SK-N-SH treated with all-trans-retinoic acid at 6 μM for 48 hours (cell line): ENCODE results near the gene GEMIN5.
"Not testable (repeated sequence)": the region's sequence is repeated elsewhere in the genome, so short reads cannot be mapped to it uniquely, and the experiment has no call there.

ENCODE experiments used
- ATAC-seq: fragments of 200-7000 bp; cut with Tn5 transposase; 3 replicates; pipeline ENCODE4 v1.9.1; 2020; ENCODE audit warnings: mild to moderate bottlenecking, moderate library complexity
- ARNTL ChIP-seq: fragments of 450-650 bp; formaldehyde crosslinking; IDR thresholded peaks from 2 replicates; pipeline ENCODE4 v1.5.0; 2020; ENCODE audit warnings: low read depth, mild to moderate bottlenecking, moderate library complexity, borderline replicate concordance
- BACH2 ChIP-seq: fragments of 250-450 bp; sonication (Bioruptor Pico); IDR thresholded peaks from 2 replicates; pipeline ENCODE4 v1.9.0; 2021; ENCODE audit warnings: mild to moderate bottlenecking, borderline replicate concordance
- CSDC2 ChIP-seq: fragments of 250-450 bp; sonication (Bioruptor Pico); IDR thresholded peaks from 2 replicates; pipeline ENCODE4 v1.5.0; 2020; ENCODE audit warnings: mild to moderate bottlenecking, moderate library complexity
- CSRNP3 ChIP-seq: fragments of 250-450 bp; sonication (Bioruptor Pico); IDR thresholded peaks from 2 replicates; pipeline ENCODE4 v1.5.1; 2021; ENCODE audit warnings: mild to moderate bottlenecking, moderate library complexity
- GLIS3 ChIP-seq: fragments of 250-450 bp; sonication (Bioruptor Pico); IDR thresholded peaks from 2 replicates; pipeline ENCODE4 v1.5.0; 2020; ENCODE audit warnings: mild to moderate bottlenecking, moderate library complexity
- OSR1 ChIP-seq: fragments of 250-450 bp; sonication (Bioruptor Pico); IDR thresholded peaks from 2 replicates; pipeline ENCODE4 v1.8.0; 2022; ENCODE audit warnings: moderate library complexity, mild to moderate bottlenecking, inconsistent platforms
- POU6F1 ChIP-seq: fragments of 250-450 bp; sonication (Bioruptor Pico); IDR thresholded peaks from 2 replicates; pipeline ENCODE4 v1.8.0; 2021; ENCODE audit warnings: low read depth, mild to moderate bottlenecking, moderate library complexity, borderline replicate concordance
- PPARA ChIP-seq: fragments of 250-450 bp; sonication (Bioruptor Pico); IDR thresholded peaks from 2 replicates; pipeline ENCODE4 v1.5.0; 2020; ENCODE audit warnings: mild to moderate bottlenecking, borderline replicate concordance
- RARB ChIP-seq: fragments of 250-450 bp; sonication (Bioruptor Pico); IDR thresholded peaks from 2 replicates; pipeline ENCODE4 v1.8.0; 2021; ENCODE audit warnings: mild to moderate bottlenecking, moderate library complexity
- TCF4 ChIP-seq: fragments of 250-450 bp; sonication (Bioruptor Pico); IDR thresholded peaks from 2 replicates; pipeline ENCODE4 v1.8.0; 2021; ENCODE audit warnings: mild to moderate bottlenecking, moderate library complexity, borderline replicate concordance
- TOX ChIP-seq: fragments of 250-450 bp; sonication (Bioruptor Pico); IDR thresholded peaks from 2 replicates; pipeline ENCODE4 v1.8.0; 2021; ENCODE audit warnings: mild to moderate bottlenecking, moderate library complexity, borderline replicate concordance
- ZFP30 ChIP-seq: fragments of 450-650 bp; formaldehyde crosslinking; IDR thresholded peaks from 2 replicates; pipeline ENCODE4 v1.5.0; 2022; ENCODE audit warnings: mild to moderate bottlenecking, moderate library complexity
- ZNF565 ChIP-seq: fragments of 450-650 bp; formaldehyde crosslinking; conservative IDR thresholded peaks from 2 replicates; pipeline ENCODE4 v1.5.0; 2020; ENCODE audit warnings: low read depth, mild to moderate bottlenecking, moderate library complexity
- ZNF70 ChIP-seq: fragments of 450-650 bp; formaldehyde crosslinking; IDR thresholded peaks from 2 replicates; pipeline ENCODE4 v1.5.0; 2020; ENCODE audit warnings: mild to moderate bottlenecking, moderate library complexity
- TF ChIP-seq, protein P1 (sequence below): fragments of 250-450 bp; sonication (Bioruptor Pico); IDR thresholded peaks from 2 replicates; pipeline ENCODE4 v1.8.0; 2020; ENCODE audit warnings: mild to moderate bottlenecking, moderate library complexity, borderline replicate concordance
- TF ChIP-seq, protein P2 (sequence below): fragments of 250-450 bp; sonication (Bioruptor Pico); IDR thresholded peaks from 2 replicates; pipeline ENCODE4 v1.5.0; 2020; ENCODE audit warnings: mild to moderate bottlenecking, moderate library complexity

The GEMIN5 gene

DNA sequence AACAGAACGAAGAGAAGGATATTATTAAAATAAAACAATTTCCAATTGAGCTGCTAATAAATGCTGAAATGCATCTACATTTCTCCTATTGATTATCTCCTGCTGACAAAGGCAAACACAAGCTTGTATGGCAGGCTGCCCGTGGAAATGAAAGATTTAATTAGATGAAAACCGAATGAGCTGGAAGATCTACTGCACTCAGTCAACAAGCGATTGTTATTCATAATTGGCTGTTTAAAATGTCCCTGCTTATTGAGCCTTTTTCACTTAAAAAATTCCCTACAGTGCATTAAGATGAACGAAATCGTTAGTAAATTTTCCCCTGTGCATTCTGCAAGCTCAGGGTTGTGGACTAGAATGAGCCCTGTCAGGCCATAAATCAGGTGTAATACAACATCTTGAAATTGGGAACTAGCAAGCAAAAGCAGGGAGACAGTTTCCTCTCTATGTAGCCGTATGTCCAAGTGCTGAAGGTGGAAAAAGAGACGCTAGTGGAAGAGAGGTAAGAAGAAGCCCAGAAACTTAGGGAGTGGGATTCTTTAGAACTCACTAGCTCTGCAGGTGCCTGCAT lies 47.0 kb upstream of the GEMIN5 start:
- no peak for TF ChIP-seq PPARA (CRISPR knock-in tag)
- no peak for TF ChIP-seq ZFP30 (CRISPR knock-in tag)
- no peak for TF ChIP-seq CSDC2 (CRISPR knock-in tag)
- no peak for TF ChIP-seq OSR1 (CRISPR knock-in tag)
- no peak for TF ChIP-seq ARNTL (CRISPR knock-in tag)
- TF ChIP-seq, protein P1, sequence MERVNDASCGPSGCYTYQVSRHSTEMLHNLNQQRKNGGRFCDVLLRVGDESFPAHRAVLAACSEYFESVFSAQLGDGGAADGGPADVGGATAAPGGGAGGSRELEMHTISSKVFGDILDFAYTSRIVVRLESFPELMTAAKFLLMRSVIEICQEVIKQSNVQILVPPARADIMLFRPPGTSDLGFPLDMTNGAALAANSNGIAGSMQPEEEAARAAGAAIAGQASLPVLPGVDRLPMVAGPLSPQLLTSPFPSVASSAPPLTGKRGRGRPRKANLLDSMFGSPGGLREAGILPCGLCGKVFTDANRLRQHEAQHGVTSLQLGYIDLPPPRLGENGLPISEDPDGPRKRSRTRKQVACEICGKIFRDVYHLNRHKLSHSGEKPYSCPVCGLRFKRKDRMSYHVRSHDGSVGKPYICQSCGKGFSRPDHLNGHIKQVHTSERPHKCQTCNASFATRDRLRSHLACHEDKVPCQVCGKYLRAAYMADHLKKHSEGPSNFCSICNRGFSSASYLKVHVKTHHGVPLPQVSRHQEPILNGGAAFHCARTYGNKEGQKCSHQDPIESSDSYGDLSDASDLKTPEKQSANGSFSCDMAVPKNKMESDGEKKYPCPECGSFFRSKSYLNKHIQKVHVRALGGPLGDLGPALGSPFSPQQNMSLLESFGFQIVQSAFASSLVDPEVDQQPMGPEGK: no peak
- TF ChIP-seq CSRNP3 (CRISPR knock-in tag): no peak
- no peak for TF ChIP-seq ZNF70 (CRISPR knock-in tag)
- no peak for ATAC-seq

DNA sequence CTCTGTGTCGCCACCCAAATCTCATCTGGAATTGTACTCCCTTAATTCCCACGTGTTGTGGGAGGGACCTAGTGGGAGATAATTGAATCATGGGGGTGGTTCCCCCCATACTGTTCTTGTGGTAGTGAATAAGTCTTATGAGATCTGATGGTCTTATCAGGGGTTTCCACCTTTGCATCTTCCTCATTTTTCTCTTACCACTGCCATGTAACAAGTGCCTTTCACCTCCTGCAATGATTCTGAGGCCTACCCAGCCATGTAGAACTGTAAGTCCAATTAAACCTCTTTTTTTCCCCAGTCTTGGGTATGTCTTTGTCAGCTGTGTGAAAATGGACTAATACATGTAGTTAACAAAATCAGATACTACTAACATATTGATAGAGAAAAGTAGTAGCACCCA lies 40.3 kb upstream of the GEMIN5 start:
- ATAC-seq: not testable (repeated sequence)

- ATAC-seq: no peak
- TF ChIP-seq RARB (no peak), POU6F1 (CRISPR knock-in tag) (no peak), BACH2 (CRISPR knock-in tag) (no peak), TCF4 (CRISPR knock-in tag) (no peak), GLIS3 (CRISPR knock-in tag) (no peak), ARNTL (CRISPR knock-in tag) (no peak), ZNF565 (CRISPR knock-in tag) (no peak), ZFP30 (CRISPR knock-in tag) (no peak), ZNF70 (CRISPR knock-in tag) (no peak), CSDC2 (CRISPR knock-in tag) (no peak), CSRNP3 (CRISPR knock-in tag) (no peak), TOX (CRISPR knock-in tag) (no peak)
- TF ChIP-seq, protein P1: no peak
- TF ChIP-seq, protein P2, sequence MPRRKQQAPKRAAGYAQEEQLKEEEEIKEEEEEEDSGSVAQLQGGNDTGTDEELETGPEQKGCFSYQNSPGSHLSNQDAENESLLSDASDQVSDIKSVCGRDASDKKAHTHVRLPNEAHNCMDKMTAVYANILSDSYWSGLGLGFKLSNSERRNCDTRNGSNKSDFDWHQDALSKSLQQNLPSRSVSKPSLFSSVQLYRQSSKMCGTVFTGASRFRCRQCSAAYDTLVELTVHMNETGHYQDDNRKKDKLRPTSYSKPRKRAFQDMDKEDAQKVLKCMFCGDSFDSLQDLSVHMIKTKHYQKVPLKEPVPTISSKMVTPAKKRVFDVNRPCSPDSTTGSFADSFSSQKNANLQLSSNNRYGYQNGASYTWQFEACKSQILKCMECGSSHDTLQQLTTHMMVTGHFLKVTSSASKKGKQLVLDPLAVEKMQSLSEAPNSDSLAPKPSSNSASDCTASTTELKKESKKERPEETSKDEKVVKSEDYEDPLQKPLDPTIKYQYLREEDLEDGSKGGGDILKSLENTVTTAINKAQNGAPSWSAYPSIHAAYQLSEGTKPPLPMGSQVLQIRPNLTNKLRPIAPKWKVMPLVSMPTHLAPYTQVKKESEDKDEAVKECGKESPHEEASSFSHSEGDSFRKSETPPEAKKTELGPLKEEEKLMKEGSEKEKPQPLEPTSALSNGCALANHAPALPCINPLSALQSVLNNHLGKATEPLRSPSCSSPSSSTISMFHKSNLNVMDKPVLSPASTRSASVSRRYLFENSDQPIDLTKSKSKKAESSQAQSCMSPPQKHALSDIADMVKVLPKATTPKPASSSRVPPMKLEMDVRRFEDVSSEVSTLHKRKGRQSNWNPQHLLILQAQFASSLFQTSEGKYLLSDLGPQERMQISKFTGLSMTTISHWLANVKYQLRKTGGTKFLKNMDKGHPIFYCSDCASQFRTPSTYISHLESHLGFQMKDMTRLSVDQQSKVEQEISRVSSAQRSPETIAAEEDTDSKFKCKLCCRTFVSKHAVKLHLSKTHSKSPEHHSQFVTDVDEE: no peak
Measured at GRCh38 chr5:154977409-154977808, 39.4 kb upstream of the GEMIN5 start.

- not testable (repeated sequence) for ATAC-seq
Measured at GRCh38 chr5:154976082-154976481, 38.1 kb upstream of the GEMIN5 start.
